ENCODE data around the gene BCR.

The BCR gene

DNA sequence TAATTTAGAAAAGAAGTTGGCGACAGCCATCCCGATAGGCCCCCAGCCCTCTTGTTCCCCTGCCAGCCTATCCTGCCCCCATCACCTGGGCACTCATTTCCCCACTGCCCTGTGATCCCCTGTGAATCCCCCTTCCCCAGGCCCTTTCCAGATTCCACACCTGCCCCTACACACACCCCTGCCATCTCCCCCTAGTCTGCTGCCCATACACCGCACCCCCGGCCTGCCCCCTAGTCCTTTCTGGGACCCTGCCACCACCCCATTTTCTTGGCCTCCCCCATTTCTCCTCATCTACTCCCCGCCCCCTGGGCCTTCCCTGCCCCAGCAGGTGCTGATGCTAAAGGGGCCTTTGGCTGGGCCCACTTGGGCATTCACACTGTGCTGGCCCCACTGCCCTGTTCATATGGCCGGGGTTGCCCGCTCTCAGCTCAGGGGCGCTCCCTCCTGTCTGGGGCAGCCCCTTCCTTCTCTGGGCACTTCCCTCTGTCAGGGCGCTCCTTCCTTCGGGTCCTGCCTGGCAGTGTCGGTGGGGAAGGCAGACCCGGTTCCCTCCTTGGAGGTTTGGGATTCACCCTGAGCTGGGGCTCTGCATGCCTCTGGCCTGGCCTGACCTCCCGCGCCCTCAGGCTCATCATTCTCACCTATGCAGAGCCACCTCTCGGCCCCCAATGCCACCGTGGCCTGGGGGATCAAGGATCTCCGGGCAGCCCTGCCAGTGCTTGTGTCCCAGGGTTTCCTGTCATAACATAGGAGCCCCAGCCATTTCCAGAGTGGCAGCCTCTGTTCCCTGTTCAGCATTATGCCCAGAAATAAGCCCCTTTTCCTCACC lies 108.2 kb downstream of the BCR start:
- no peak overlapping the region for H3K4me3 Mint-ChIP-seq
- H3K27me3 Mint-ChIP-seq (ENCODE audit: low read depth) = no peaks in the 10 kb centered on the region
- no peaks in the 10 kb centered on the region for H3K4me1 Mint-ChIP-seq
- TF ChIP-seq, protein P1, sequence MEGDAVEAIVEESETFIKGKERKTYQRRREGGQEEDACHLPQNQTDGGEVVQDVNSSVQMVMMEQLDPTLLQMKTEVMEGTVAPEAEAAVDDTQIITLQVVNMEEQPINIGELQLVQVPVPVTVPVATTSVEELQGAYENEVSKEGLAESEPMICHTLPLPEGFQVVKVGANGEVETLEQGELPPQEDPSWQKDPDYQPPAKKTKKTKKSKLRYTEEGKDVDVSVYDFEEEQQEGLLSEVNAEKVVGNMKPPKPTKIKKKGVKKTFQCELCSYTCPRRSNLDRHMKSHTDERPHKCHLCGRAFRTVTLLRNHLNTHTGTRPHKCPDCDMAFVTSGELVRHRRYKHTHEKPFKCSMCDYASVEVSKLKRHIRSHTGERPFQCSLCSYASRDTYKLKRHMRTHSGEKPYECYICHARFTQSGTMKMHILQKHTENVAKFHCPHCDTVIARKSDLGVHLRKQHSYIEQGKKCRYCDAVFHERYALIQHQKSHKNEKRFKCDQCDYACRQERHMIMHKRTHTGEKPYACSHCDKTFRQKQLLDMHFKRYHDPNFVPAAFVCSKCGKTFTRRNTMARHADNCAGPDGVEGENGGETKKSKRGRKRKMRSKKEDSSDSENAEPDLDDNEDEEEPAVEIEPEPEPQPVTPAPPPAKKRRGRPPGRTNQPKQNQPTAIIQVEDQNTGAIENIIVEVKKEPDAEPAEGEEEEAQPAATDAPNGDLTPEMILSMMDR (IDR thresholded peaks at IDR 0.05; ENCODE audit: unreplicated experiment in 3 of 3) = no peak
- H3K9me3 Mint-ChIP-seq = no peaks in the 10 kb centered on the region
- H3K27ac Mint-ChIP-seq = no peak overlapping the region
- H3K36me3 Mint-ChIP-seq (ENCODE audit: low read depth) = peaks cover 44% of the 10 kb centered on the region

DNA sequence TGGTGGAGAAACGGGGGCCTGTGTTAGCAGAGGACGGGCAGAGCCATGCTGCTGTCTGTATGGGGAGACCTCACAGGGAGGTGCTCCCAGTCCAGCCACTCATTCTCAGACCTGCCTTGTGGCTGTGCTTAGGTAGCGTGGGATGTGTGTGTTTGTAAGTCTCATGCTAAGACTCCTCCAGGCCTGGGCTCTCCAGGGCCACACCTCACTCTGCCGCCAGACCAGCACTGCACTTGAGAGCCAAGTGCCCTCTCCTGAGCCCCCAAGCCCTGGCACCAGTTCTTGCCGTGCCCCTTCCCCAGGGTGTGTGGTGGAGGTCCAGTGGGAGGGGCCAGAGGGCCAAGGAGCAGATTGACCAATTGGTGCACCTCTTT lies 108.8 kb downstream of the BCR start:
- no peaks in the 10 kb centered on the region for H3K9me3 Mint-ChIP-seq
- H3K27me3 Mint-ChIP-seq (ENCODE audit: low read depth) = no peaks in the 10 kb centered on the region
- no peak overlapping the region for H3K4me3 Mint-ChIP-seq
- H3K36me3 Mint-ChIP-seq (ENCODE audit: low read depth) = peaks cover 50% of the 10 kb centered on the region
- TF ChIP-seq, protein P1 (IDR thresholded peaks at IDR 0.05; ENCODE audit: unreplicated experiment in 3 of 3) = no peak
- no peaks in the 10 kb centered on the region for H3K4me1 Mint-ChIP-seq
- H3K27ac Mint-ChIP-seq = no peak overlapping the region

DNA sequence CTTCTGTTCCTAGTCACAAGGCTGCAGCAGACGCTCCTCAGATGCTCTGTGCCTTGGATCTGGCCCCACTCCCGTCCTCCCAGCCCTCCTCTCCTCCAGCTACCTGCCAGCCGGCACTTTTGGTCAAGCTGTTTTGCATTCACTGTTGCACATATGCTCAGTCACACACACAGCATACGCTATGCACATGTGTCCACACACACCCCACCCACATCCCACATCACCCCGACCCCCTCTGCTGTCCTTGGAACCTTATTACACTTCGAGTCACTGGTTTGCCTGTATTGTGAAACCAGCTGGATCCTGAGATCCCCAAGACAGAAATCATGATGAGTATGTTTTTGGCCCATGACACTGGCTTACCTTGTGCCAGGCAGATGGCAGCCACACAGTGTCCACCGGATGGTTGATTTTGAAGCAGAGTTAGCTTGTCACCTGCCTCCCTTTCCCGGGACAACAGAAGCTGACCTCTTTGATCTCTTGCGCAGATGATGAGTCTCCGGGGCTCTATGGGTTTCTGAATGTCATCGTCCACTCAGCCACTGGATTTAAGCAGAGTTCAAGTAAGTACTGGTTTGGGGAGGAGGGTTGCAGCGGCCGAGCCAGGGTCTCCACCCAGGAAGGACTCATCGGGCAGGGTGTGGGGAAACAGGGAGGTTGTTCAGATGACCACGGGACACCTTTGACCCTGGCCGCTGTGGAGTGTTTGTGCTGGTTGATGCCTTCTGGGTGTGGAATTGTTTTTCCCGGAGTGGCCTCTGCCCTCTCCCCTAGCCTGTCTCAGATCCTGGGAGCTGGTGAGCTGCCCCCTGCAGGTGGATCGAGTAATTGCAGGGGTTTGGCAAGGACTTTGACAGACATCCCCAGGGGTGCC lies 109.8 kb downstream of the BCR start:
- TF ChIP-seq, protein P1 (IDR thresholded peaks at IDR 0.05; ENCODE audit: unreplicated experiment in 3 of 3) = peak; percentile 63 to 72 (median 70)
- Mint-ChIP-seq H3K36me3 (ENCODE audit: low read depth) (peaks cover 59% of the 10 kb centered on the region), H3K27me3 (ENCODE audit: low read depth) (no peaks in the 10 kb centered on the region), H3K4me3 (no peak overlapping the region), H3K4me1 (no peaks in the 10 kb centered on the region), H3K27ac (peak overlapping the region in 1 of 3 experiments; percentile 14), H3K9me3 (no peaks in the 10 kb centered on the region)

DNA sequence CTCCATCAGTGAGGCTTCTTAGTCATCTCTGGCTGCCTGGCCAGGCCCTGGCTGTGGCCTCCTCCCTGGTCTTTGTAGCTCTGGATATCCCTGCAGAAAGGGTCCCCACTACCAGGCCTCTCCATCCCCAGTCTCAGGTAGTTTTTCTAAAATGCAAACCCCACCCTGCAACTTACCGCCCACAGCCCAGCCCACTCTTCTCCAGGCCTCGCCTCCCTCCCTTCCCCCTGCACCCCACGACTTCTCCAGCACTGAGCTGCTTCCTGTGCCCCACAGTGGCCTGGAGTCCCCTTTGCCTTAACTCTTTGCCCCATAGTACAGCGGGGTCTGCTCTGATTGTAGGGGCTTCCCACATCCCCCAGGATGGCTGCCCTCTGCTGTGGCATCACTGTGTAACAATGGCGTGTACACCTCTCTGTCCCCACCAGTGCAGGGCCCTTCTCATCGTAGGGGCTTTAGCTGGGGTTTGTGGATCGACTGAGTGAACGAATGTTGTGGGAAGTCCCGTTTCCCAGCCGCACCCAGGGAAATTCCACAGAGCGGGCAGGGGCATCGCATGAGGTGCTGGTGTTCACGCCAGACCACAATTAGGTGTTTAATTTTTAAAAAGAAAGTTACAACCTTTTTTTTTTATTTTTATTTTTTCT lies 111.6 kb downstream of the BCR start:
- Mint-ChIP-seq H3K27ac (no peak overlapping the region), H3K4me3 (no peak overlapping the region), H3K36me3 (ENCODE audit: low read depth) (peaks cover 56% of the 10 kb centered on the region), H3K27me3 (ENCODE audit: low read depth) (no peaks in the 10 kb centered on the region), H3K4me1 (no peaks in the 10 kb centered on the region), H3K9me3 (no peaks in the 10 kb centered on the region)
- TF ChIP-seq, protein P1 (IDR thresholded peaks at IDR 0.05; ENCODE audit: unreplicated experiment in 3 of 3) = no peak

DNA sequence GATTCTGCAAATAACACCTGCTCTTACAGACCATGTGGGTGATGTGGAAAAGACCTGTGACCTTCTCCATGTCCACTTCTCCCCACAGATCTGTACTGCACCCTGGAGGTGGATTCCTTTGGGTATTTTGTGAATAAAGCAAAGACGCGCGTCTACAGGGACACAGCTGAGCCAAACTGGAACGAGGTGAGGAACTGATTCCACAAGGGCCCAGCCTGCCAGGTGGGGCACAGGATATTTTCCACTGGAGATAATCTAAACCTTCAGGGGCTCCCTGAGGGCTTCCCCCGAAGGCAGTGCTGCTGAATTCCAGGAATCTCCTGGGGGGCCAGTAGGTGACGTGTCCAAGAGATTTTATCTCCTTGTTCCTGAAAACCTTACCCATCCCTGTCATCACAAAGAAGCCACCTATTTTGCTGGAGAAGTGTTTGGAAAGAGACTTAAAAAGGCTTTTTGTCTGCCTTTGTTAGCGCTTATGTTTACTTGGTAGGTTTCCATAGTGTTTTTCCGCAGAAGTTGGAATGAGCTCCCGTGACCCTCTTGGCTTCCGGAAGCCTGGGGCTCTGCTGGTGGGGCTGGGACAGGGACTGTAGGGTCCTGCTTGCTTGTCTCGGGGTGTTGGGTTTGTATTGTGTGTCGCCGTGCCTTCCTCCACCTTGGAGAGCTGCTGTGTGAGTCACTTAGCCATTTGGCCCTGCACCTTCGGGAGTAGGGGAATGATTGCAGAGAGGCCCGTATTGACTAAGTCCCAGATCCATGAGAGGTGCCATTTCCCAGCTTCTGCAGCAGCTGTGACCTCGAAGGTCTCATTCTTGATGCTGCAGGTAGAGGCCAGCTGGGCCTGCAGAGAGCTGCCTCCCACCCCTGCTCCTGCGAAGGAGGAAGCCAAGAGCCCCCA lies 112.4 kb downstream of the BCR start:
- peaks cover under 1% of the 10 kb centered on the region for H3K27me3 Mint-ChIP-seq (ENCODE audit: low read depth)
- H3K36me3 Mint-ChIP-seq (ENCODE audit: low read depth) = peaks cover 60% of the 10 kb centered on the region
- H3K4me3 Mint-ChIP-seq = no peak overlapping the region
- no peaks in the 10 kb centered on the region for H3K9me3 Mint-ChIP-seq
- no peak overlapping the region for H3K27ac Mint-ChIP-seq
- H3K4me1 Mint-ChIP-seq = no peaks in the 10 kb centered on the region
- TF ChIP-seq, protein P1 (IDR thresholded peaks at IDR 0.05; ENCODE audit: unreplicated experiment in 3 of 3) = no peak
